ENCODE data around the gene TUB.

Gene TUB

DNA sequence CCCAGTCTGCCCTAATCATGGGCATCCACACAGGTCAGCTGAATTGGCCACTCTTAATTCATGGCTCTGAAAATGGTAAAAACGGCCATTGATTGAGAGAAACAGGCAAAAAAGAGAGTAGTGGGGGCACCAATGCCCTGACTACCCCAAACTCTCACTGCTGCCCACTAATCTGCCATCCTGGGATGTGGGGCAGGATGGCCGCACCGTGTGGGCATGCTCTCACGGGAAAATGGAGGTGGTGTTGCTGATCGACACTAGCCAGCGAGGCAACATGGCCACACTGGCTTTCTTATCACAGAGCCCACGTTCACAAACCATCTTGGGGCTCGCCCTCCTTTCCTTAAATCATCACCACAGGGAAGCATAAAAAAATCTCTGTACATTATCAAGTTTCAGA is 11.2 kb upstream of the TUB start:
- no peak for DNase-seq

DNA sequence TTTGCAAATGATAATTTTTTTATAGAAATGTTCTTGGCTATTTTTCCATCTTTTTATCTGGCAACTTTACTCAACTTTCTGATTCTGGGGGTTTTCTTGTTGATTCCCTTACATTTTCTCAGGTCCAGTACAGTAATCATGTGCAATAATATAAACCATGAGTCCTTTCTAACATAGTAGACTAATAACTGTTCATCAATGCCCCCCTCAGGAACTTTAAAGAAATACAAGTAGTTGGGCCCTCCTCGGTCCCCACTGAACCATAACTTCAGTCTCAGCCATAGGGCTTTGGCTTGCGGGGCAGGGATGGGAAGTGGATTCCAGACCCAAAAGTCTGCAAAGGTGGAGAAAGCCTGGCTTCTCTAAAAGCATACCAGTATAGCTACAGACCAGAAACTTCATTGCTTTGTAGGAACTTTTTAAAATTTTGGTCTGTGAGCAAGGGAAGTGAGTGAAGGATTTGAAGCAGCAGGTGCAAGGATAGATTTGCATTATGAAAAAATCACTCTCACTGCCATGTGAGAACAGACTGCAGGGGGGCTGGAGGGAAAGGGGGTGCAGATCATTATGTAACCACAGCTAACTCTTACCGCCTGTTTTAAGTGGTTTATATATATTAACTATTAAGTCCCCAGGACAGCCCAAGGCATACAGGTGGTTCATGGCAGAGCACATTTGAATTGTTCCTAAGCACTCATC is 10.4 kb upstream of the TUB start:
- peak; percentile 46 to 55 for DNase-seq

DNA sequence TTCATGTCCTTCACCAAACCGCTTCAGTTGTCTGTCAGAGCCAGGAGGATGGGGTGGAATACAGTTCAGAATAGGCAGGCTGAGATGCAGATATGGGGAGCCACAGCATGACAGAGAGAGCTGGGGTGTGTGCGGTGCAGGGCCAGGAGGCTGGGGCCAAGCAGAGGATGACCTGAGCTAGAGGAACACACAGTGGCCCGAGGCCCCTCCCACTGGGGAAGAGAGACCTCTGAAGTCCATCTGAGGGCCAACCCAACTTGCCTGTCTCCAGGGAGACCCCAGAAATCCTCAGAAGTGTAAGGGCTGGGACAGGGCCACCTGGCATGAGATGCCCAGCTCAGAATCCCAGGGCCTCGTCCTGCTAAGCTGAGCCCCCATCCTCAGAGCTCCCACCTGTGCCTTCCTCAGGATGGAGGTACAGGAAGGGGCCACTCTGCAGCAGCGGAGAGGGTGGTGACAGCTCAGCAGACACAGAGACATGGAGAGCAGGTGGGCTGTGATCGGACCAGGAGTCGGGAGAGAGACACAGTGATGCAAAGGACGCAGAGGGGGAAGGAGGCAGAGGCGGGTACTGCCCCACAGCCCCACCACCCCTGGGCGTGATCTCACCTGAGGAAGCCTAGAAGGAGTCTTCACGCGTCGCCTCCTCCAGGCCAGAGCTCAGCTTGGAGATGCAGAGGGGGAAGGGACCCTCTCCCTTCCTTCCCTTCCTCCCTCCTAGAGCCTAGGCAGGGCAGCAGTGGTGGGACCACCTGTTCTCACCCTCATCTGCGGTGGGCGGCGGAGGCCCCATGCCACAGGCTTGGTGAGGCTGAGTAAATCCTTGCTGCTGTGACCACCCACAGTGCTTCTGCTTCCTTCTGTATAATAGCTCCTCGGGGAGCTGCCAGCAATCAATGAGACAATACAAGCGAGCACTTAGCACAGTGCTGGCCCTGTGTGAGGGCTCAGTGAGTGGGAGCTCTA is 9.1 kb upstream of the TUB start:
- DNase-seq, result no peak

DNA sequence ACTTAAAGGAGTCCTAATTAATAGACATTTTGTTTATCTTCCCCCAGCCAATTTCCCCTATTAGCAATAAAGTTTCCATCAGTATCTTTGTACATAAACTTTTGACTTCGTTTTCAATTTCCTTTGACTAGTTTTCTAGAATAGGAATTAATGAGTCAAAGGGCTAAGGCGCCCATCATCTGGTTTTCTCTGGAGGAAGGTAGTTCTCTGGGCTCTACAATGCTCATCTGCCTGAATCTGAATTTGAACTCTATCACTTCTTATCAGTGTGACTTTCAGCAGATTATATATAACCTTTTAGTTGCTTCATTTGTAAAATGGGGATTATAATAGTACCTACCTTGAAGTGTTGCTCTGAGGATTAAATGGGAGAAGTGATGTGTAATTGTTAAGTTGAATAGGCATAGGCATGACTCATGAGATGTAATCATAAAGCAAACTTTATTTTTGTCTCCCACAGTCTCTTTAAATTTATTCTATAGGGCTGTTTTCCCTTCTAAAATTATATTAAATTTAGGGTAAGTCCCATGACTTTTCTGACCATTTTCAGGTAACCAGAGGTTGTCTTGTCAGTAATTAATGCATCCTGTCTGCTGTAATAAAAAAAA is 5.8 kb upstream of the TUB start:
- DNase-seq, result no peak

DNA sequence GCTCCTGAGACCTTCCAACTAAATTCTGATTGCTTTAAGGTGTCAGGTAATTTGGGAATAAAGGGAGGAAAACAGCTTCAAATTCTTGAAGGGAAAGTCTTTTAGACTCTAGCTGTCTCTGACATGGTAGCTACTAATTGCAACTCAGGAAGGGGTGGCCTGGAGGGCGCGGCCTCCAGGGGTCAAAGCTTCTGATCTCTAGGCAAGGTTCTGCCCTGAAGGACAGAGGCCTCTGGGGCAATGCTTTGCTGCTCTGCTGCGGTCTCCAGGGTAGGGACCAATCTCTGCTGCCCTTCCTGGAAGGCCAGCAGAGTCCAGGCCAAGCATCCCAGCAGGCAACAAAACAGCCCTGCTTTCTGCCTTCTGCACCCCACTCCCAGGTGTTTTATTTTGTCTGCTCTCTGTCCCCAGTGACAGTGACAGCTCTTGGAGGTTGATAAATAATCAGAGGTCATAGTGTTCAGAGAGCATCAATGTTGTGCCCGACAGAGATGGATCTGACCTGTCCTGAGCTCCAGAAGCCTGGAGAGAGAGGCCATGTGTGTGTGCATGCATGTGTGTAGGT is 1.8 kb upstream of the TUB start:
- DNase-seq, result no peak

DNA sequence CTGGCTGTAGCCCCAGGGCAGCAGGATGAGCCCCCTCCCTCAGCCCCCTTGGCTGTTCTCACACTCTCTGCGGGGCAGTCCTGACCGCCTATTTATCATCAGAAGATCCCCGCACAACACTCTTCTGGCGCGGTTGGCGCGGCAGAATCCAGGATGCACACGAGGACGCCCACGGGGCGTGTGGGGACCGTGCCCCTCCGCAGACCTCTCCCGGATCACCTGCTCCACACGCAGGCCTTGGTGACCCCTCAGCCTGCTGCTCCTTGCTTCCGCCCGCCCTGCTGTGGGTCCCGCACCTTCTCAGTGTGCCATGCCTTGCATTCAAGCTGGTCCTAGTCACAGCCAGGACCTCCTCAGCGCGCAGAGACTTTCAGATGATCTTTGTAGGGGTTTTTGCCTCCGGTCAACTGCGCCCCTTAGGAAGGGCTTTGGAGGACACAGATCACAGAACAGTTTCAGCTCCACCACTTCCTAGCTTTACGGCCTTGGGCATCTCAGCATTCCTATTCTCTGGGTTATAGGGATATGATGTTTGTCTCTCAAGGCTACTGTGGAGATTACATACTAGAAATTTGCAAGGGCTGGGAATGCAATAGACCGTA is 841 bp upstream of the TUB start:
- no peak for DNase-seq

DNA sequence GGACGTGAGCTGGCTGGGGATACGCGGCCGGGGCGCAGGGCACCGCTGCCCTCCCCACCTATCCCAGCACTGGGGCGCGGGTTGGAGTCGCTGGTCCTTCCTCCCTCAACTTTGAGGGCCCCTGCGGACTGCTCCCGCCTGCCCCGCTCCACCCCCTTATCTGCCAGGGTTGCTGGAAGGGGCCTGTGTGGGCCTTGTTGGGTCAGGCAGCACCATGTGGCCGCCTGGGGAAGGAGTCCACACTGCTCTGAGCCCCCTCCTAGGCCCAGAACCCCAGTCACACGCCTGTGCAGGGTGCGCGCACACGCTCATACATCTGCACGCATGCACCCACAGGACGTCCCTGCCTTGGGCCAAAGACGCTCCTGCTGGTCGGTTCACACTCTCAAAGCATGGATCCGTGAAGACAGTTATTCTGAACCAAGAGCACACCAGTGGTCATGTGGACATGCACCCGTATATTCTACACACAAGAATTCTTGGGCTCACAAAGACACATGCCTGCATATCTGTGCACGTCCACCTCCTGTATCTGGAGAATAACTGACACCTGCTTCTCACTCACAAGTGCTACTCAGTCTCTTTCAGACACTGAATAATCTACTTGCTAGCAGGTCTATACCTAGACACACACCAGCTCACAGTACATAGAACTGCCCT is 710 bp downstream of the TUB start:
- no peak for DNase-seq

DNA sequence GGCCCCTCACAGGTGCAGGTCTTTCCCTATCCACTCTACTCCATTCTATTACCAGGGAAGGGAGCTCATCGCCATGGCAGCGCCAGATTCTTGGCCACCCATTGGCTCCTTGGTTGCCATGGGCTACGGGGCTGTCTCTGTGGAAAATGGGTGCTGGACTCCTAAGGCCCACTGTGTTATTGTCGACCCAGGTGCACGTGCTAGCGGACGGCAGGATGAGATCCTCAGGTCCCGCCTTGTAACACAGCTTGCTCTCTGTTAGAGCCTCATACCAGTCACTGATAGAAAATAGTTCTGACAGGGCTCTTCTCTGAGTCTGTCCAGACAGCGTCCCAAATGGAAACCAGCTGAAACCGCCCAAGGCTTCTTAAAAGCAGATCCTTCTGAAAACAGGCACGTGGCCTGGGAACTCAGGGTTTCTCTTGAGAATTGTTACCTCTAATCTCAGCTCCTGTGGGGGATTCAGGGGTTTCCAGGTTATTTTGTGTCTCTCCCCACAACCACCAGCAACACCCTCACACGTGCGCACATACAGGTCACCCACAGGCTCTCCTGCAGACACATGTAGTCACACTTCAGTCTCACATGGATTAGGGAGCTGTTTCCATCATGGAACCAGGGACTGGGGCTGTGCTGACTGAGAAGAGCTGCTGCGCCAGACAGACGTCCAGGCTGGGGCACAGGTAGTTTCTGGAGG is 1.5 kb downstream of the TUB start:
- DNase-seq, result no peak

DNA sequence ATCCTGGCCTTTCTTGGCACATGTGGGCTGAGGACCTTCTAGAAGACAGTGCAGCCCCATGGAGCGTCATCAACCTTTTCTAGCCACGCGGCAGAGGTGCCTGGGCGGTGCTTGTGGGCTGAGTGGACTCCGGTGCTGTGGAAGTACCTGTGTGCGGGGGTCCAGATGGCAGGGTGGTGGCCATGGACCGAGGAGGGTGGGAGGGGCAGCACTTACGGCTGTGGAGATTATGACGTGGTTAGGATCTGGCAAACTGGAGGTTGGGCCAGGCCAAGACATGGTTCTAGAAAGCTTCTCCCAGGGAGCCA is 2.0 kb downstream of the TUB start:
- no peak for DNase-seq

DNA sequence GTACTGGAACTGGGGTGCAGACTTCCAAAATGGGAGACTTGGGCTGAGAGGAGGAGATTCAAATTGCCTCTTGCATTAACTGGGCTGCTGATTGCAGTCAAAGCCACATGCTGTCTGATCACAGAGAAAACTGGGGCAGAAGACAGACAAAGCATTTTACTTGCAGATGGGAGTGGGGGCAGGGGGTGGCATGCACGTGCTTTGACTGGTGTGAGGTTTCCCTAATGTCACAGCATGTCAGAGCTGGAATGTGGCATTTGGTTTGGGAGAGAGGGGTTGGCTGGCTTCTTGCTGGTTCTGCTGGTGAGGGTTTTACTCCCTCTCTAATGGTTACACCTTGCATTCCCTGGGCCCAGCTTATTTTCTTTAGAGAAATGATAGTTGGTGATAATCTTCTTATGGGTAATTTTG is 2.9 kb downstream of the TUB start:
- DNase-seq, result no peak

DNA sequence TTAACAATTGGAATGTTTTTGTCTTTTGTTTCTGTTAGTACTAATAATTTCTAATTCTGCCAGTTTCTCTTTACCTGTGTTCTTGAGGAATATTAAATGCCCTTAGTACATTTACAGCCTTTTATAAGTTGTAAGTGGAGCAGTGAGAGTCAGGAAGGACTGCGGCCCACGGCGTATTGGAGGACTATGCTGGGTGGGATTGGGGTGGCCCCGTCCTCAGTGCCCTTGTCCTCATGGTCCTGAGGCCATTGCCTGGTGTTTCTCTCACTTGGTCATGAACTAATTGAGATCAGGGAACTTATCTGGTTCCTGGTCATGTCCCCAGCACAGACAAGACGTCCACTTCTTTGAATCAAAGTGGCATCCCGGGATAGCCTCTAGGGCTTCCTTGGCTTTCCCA is 3.3 kb downstream of the TUB start:
- no peak for DNase-seq

DNA sequence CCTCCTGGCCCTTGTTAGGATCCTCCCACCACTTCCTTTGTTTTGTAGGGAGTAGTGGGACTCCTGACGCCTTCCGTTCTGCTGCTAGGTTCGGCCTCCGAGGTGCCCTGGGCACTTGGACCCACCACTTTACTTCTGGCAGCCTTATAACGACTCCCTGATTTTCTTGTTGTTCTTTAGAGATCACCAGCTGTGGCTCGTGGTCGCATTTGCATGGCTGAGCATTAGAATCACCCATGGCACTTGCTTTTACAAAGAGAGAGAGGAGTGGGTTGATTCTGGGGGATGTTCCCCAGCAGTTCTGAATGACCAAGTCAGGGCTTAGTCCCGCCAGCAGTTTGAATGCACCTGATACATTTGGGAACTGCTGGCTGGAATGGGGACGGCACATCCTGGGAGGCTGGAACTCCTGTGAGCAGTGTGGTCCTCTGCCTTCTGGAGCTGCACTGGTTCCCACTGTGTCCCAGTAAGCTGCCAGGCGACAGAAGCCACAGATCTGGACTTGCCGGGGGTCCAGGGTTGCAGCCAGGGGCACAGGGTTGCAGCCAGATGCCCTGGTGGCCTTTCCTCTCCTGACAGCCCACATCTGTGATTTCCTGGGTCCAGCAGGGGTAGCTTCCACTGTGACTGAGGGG is 4.1 kb downstream of the TUB start:
- no peak for DNase-seq

DNA sequence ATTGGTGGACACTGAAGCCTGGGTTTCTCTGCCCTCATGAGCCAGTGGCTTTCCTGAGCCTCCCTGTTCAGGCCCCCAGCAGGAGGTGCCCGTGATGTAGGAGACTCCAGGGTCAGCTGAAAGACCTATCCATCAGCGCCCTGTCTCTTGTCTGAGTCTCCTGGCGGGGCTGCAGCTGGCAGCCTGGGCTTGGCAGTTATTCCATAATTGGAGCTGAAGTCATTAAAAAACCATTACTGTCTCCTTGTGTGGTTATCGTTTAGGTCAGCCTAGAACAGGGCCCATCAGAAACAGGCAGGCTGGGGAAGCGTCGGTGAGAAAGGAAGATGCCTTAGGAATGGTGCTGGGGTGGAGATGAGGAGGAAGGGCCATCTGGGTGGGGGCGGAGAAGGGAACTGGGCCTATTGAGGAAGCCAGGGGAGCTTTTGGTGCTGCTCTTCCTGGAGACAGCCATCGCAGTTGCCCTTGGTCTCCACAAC is 5.0 kb downstream of the TUB start:
- DNase-seq, result no peak

DNA sequence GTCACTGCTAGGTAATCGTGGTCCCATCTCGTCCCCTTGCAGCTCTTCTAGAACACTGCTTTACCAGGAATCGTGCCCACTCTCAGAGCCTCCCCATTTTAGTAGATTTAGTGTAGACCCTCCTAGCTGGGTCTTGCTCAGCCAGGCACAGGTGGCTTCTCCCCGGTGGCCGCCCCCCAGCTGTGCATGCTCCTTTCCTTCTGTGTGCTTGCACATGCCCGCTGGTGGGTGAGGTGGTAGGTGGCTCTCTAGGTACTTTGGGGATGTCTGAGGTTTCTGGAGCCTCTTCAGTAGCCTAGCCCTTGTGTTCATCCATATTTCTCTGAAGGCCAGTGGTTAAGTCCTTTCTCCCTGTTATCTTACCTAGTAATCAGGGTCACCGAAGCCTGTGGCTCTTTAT is 5.6 kb downstream of the TUB start:
- DNase-seq, result no peak

DNA sequence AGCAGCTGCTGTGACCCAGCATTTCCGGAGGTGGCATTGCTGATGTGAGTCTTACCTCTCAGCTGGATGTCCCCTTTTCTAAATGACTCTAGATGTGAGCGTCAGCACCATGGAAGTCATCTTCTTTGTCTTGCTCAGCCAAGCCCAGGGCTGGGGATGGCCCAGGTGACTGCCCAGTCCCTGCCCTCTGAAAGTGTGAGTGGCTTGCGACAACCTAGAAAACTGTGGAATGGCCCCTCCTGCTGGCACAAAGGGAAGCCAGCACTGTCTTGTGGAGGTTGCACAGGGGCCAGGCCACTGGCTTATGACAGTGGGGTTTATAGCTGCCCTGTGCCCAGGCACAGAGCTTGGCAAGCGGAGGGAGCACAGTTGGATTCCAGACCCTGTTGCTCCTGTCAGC is 6.2 kb downstream of the TUB start:
- no peak for DNase-seq

DNA sequence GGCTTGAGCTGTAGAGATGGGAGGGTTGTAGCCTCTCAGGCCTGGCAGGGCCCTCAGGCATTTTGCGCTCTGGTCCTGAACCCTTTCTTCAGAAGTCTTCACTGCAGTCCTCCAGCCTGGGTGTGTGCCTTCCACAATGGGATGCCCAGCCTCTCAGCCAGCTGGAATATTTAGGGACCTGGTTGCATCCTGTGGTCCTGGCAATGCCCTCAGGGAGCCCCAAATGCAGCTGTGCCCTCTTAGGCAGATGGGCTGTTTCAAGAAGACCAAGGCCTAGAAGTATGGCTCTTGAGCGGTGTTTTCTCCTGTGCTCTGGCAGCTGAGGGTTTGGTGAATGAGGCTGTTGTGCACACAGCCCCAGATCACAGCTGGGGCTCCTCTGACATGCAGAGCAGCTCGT is 6.7 kb downstream of the TUB start:
- no peak for DNase-seq

DNA sequence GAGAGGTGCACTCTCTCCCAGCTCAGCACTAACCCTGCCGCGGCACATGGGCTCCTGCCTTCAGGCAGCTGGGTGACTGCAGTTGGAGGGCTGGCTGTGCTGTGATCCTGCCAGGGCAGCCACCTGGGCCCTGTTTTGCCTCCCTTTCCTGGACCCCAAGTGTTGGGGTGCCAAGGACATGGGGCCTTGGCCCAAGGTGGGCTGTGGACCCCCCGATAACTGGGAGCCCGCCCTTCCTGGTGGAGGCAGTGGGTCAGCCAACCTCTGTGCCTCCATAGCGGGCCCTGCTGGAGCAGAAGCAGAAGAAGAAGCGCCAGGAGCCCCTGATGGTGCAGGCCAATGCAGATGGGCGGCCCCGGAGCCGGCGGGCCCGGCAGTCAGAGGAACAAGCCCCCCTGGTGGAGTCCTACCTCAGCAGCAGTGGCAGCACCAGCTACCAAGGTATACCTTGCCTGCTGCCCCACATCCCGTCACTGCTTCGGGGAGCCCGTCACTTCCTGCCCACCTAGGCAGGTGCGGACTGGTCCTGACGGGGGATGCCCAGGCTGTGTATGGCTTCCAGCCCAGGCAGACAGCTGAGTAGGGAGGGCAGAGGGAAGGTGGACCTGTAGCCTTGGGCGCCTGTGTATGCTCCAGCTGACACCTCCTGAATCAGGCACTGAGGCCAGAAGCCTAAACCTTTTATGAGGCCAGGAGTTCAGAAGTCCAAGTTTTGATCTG is 8.9 kb downstream of the TUB start:
- no peak for DNase-seq

DNA sequence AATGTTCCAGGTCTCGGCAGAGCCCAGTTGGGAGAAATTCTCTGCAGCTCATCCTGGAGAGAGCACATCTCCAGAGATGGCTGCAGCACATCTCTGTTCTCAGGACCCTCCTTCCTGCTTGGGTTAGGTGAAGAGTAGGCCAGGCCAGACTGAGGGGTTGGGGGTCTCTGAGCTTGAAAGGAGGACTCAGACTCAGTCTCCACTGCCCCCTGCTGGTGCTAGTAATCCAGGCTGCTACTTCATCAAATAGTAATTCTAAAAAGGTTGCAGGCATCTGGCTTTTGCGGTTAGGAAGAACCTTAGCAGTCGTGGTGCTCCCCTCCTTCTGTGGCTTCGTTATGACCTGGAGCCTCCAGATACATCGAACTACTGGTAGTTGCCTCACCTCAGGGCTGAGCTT is 9.7 kb downstream of the TUB start:
- peak; percentile 5 to 19 for DNase-seq

DNA sequence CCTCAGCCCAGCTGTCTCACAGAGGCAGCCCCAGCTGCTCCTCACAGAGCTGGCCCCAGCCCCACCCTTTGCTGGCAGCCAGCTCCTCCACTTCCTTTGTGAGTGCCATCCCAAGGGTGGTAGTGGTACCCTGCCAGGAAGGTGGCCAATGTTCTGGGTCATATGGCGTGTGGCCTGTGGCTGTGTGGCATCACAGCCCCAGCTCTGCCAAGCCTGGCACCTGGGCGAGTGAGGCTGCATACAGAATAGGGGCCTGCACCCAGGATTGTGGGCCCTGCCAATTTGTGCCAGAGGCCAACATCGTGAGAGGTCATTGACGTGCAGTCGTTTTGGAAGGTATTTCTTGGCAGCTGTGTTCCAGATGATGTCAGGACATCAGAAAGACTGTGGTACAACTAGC is 10.7 kb downstream of the TUB start:
- DNase-seq, result no peak

DNA sequence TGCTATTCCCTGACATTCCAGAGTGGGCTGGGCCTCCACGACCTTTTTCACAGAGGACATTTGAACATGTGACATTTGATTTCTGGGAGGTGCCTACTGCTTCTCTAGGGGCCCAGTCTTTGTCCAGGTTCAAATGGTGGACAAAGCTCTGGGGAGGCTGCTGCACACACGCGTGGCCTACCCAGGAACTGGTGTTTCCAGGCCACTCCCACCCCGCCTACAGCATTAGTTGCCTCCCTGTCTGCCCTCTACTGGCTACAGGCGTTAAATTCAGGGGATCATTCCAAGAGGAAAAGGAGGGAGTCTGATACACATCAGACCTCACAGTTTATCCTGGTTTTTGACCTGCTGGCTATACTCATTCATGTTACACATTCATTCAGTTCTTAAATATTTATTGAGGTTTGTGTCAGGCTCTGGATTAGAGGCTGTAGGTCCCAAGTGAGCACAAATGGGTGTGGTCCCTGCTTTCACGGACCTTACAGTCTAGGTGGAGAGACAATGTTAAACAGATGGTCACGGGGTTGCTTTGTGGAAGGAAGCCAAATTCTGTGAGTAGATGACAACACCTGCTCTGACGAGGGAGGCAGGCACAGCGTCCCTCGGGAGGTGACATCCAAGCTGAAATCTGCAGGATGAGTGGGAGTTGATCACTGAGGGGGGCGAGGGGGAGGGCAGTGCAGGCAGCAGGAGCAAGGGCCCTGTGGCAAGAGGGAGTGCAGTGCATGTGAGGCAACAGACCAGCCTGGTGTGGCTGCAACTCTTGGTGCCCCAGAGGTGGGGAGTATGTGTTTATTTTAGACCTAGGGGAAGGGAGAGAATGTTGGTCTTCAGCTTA is 11.8 kb downstream of the TUB start:
- peak; percentile 45 to 72 for DNase-seq

All from Kasumi-1 (cell line).